Esophagus squamous epithelium (tissue), 5 donors: ENCODE results near the gene ADORA2A. TPM values are rescaled to one million over a fixed set of nuclear protein-coding genes. Genes with fewer than 3 reads are reported as not detected.

ENCODE experiments used
- DNase-seq: peaks from one replicate; lab custom pipeline; 2025; lab: John Stamatoyannopoulos, UW
- H3K27ac ChIP-seq, 4 donors: fragments of 200-600 bp; sonication (generic); one replicate each; pipeline ENCODE4 v1.5.1; 2016 to 2019; ENCODE audit warnings: mild to moderate bottlenecking in 1 of 4
- H3K27me3 ChIP-seq, 4 donors: fragments of 200-600 bp; sonication (generic); 1 replicate in 3 of 4; 2 replicates in 1 of 4; pipeline versions ENCODE4 v1.5.1 to v1.6.0; 2017 to 2021; ENCODE audit warnings: antibody characterized with exemption in 1 of 4
- H3K36me3 ChIP-seq, 3 donors: fragments of 200-600 bp; sonication (generic); one replicate each; pipeline ENCODE4 v1.5.1; 2016 to 2019
- H3K4me1 ChIP-seq, 3 donors: fragments of 200-600 bp; sonication (generic); one replicate each; pipeline ENCODE4 v1.5.1; 2017 to 2019
- H3K4me3 ChIP-seq, 4 donors: fragments of 200-600 bp; sonication (generic); 1 replicate in 3 of 4; 2 replicates in 1 of 4; pipeline ENCODE4 v1.5.1; 2016 to 2019; ENCODE audit warnings: mild to moderate bottlenecking in 2 of 4, moderate library complexity in 1 of 4
- H3K9me3 ChIP-seq, 3 donors: fragments of 200-600 bp; sonication (generic); one replicate each; pipeline ENCODE4 v1.5.1; 2016 to 2019
- POLR2A ChIP-seq, 4 donors: fragments of 450-650 bp; IDR thresholded peaks; one replicate each; pipeline ENCODE4 v1.6.1; 2017; ENCODE audit warnings: antibody characterized with exemption in 4 of 4, mild to moderate bottlenecking in 4 of 4, moderate library complexity in 3 of 4
- WGBS, 2 donors: methylation state at CpG; one replicate each; pipeline ENCODE4 v1.1.5; 2018; 5-methylcytosine and 5-hydroxymethylcytosine counted together
- intact Hi-C: fragments of 100-400 bp; cut with DNase I; formaldehyde crosslinking; loops from one replicate; pipeline ENCODE4 v1.15.0; 2022
- total RNA-seq, 4 donors: library from RNA; depleted of rRNA; stranded (reverse); fragments of >200 nt; gene quantifications; one replicate each; pipeline ENCODE4 v1.1.0, GENCODE V29; 2016
- TF ChIP-seq, protein P1 (sequence below), 6 experiments: fragments of 450-650 bp in 4 of 6; fragments of 200-600 bp in 2 of 6; sonication (generic) in 2 of 6; IDR thresholded peaks; one replicate each; pipeline ENCODE4 v1.5.1; 2016 to 2019; ENCODE audit warnings: antibody characterized with exemption in 6 of 6, mild to moderate bottlenecking in 4 of 6, moderate library complexity in 4 of 6
- donor health status: DM: yes; HTN: yes; CAD: no.

Gene ADORA2A
- total RNA-seq, 4 donors from 2014 or later, result 1.0 to 4.0 (median 2.4) TPM

DNA sequence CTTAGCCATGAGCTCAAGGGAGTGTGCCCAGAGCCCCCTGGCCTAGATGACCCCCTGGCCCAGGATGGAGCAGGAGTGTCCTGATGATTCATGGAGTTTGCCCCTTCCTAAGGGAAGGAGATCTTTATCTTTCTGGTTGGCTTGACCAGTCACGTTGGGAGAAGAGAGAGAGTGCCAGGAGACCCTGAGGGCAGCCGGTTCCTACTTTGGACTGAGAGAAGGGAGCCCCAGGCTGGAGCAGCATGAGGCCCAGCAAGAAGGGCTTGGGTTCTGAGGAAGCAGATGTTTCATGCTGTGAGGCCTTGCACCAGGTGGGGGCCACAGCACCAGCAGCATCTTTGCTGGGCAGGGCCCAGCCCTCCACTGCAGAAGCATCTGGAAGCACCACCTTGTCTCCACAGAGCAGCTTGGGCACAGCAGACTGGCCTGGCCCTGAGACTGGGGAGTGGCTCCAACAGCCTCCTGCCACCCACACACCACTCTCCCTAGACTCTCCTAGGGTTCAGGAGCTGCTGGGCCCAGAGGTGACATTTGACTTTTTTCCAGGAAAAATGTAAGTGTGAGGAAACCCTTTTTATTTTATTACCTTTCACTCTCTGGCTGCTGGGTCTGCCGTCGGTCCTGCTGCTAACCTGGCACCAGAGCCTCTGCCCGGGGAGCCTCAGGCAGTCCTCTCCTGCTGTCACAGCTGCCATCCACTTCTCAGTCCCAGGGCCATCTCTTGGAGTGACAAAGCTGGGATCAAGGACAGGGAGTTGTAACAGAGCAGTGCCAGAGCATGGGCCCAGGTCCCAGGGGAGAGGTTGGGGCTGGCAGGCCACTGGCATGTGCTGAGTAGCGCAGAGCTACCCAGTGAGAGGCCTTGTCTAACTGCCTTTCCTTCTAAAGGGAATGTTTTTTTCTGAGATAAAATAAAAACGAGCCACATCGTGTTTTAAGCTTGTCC lies 14.3 kb downstream of the ADORA2A start:
- 61 to 78% methylated on average over 2 to 3 of the region's 8 CpGs for WGBS, 2 donors
- Histone ChIP-seq H3K27ac (no peak overlapping the region), H3K9me3 (no peaks in the 10 kb centered on the region), H3K36me3 (peaks cover 0 to 9% (median 0%) of the 10 kb centered on the region in 3 donors), H3K4me1 (peaks cover 0 to 6% (median 0%) of the 10 kb centered on the region in 3 donors), H3K4me3 (no peak overlapping the region), H3K27me3 (no peaks in the 10 kb centered on the region)
- intact Hi-C loops, result no loop called here
- no peak for TF ChIP-seq POLR2A (IDR thresholded peaks at IDR 0.05)
- TF ChIP-seq, protein P1, sequence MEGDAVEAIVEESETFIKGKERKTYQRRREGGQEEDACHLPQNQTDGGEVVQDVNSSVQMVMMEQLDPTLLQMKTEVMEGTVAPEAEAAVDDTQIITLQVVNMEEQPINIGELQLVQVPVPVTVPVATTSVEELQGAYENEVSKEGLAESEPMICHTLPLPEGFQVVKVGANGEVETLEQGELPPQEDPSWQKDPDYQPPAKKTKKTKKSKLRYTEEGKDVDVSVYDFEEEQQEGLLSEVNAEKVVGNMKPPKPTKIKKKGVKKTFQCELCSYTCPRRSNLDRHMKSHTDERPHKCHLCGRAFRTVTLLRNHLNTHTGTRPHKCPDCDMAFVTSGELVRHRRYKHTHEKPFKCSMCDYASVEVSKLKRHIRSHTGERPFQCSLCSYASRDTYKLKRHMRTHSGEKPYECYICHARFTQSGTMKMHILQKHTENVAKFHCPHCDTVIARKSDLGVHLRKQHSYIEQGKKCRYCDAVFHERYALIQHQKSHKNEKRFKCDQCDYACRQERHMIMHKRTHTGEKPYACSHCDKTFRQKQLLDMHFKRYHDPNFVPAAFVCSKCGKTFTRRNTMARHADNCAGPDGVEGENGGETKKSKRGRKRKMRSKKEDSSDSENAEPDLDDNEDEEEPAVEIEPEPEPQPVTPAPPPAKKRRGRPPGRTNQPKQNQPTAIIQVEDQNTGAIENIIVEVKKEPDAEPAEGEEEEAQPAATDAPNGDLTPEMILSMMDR (IDR thresholded peaks at IDR 0.05), result no peak
- no peak for DNase-seq

DNA sequence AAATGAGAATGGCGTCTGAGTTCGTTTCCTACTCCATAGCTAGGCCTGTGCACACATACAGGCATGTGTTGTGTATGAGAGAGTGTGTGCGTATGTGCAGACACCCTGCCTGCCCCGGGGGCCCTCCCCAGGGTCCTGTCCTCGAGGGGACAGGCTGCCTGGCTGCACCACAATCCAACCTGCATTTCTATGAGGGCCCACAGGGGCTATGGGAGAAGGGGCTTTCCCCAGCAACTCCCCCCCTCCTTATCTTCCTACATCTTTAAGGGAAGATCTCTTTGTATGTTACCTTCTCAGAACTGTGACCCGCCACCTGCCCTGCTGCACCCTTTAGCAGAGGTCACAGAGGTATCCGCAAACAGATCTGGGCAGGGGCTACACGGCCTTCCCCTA lies 14.9 kb downstream of the ADORA2A start:
- Histone ChIP-seq H3K4me3 (no peak overlapping the region), H3K4me1 (peaks cover 0 to 6% (median 0%) of the 10 kb centered on the region in 3 donors), H3K36me3 (peaks cover 0 to 9% (median 0%) of the 10 kb centered on the region in 3 donors), H3K27me3 (no peaks in the 10 kb centered on the region), H3K9me3 (no peaks in the 10 kb centered on the region), H3K27ac (no peak overlapping the region)
- intact Hi-C loops, result no loop called here
- WGBS, 2 donors, result 70 to 73% methylated on average over 3 to 6 of the region's 8 CpGs
- TF ChIP-seq, protein P1 (IDR thresholded peaks at IDR 0.05), result no peak
- TF ChIP-seq POLR2A (IDR thresholded peaks at IDR 0.05), result no peak
- no peak for DNase-seq

DNA sequence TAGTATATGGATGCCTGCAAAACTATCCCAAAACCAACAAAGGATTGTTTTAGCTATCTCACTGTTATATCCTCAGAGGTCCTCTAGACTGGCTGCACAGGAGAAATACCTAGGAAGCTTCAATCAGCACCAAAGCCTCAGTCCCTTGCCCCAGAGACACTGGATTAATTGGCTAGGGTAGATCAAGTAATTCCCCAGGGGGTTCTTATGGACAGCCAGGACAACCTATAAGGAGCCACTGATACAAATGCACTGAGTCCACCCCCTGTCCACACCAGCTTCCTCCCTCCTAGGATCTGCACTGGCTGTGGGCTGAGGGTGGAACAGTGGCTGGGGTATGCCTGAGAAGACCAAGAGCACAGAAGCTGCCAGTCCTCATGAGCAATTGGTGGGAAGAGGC lies 16.3 kb downstream of the ADORA2A start:
- H3K27me3 ChIP-seq, result no peaks in the 10 kb centered on the region
- no peak overlapping the region for H3K27ac ChIP-seq
- intact Hi-C loops, result no loop called here
- TF ChIP-seq, protein P1 (IDR thresholded peaks at IDR 0.05), result no peak
- TF ChIP-seq POLR2A (IDR thresholded peaks at IDR 0.05), result no peak
- peaks cover 0 to 9% (median 0%) of the 10 kb centered on the region in 3 donors for H3K36me3 ChIP-seq
- no peaks in the 10 kb centered on the region for H3K9me3 ChIP-seq
- no peak for DNase-seq
- peaks cover 0 to 6% (median 0%) of the 10 kb centered on the region in 3 donors for H3K4me1 ChIP-seq
- H3K4me3 ChIP-seq, result no peak overlapping the region

DNA sequence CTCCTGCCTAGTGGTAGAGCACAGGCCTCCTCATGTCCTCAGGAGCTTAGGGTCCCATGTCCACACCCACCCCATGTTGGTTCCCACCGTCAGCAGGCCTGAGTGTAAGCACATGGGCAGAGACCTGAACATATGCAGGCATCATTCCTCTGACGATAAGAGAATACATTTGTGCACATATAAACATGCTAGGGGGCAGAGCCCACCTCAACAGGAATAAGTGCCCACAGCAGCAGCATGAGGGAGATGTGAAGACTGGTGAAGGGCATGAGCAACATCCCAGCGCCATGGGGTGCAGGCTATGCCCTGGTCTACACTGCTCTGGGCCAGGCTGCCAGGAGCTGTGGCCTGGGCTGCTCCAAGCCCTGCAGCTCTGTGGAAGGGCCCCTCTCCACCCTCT lies 16.9 kb downstream of the ADORA2A start:
- Histone ChIP-seq H3K27ac (no peak overlapping the region), H3K36me3 (peaks cover 0 to 9% (median 0%) of the 10 kb centered on the region in 3 donors), H3K4me3 (no peak overlapping the region), H3K9me3 (no peaks in the 10 kb centered on the region), H3K27me3 (no peaks in the 10 kb centered on the region), H3K4me1 (peaks cover 0 to 6% (median 0%) of the 10 kb centered on the region in 3 donors)
- no peak for DNase-seq
- 100% methylated on average over 1 to 2 of the region's 3 CpGs for WGBS, 2 donors
- intact Hi-C loops, result no loop called here
- TF ChIP-seq, protein P1 (IDR thresholded peaks at IDR 0.05), result no peak
- no peak for TF ChIP-seq POLR2A (IDR thresholded peaks at IDR 0.05)
